HG03520 (cell line): Measurements from ENCODE around the gene PRR32.
"Not testable (repeated sequence)": the region's sequence is repeated elsewhere in the genome, so short reads cannot be mapped to it uniquely, and the experiment has no call there.

Source experiments
- ATAC-seq: cut with Tn5 transposase; IDR thresholded peaks from one replicate; pipeline ENCODE4 v1.9.1; 2021; ENCODE audit warnings: mild to moderate bottlenecking, moderate library complexity; ENCODE audit not compliant: unreplicated experiment

The PRR32 gene, protein sequence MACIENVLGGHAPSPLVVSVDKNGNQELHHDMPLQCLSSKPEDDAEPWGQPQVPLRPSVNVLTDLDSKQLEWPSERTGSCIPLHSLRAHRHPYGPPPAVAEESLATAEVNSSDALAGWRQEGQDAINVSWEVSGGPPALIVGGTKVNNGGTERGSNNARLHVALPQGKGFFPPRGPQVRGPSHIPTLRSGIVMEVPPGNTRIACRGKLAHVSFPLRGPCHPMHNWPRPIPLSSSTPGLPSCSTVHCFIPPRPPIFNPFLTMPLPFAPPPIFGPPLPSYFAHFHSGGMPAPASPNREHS

DNA sequence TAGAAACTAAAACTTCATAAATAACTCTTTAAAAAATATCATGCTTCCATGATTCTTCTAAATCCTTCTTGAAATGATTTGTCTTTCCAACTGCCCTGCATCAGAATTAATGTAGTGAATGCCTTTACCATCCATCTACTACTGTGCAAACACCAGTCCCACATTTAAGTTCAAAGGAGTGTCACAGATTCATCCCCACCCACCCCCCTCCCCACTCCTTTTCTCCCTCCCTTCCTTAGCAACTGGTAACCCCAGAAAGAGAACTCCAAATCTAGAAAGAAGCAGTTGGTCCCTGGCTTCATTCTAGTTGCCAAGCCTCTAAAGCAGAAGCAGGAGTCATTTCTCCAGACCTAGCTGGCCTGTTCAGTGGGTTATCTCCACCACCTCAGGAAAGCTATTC lies at the start of gene PRR32:
PRR32 (plus strand) TSS at position 301 of the 400 bp plus-strand sequence. CDS start 115 bp downstream, outside the sequence.
- ATAC-seq, result no peak

DNA sequence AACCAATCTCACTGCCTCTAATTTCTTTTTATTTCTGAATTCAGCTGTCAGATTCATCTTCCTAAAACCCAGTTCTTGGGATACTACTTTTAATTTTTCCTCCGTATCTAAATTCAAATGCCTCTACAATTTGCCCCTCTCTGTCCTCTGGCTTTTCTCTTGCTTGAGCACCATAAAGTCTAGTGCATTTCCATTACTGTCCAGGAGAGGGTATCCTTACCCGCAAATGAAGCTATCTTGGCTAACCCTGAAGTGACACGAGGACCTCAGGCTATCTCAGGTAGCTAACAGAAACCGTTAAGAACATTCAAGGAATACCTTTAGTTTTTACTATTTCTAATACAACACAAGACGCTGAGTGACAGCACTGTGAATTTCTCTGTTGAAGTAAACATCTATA lies 49.4 kb upstream of the PRR32 start:
- no peak for ATAC-seq

DNA sequence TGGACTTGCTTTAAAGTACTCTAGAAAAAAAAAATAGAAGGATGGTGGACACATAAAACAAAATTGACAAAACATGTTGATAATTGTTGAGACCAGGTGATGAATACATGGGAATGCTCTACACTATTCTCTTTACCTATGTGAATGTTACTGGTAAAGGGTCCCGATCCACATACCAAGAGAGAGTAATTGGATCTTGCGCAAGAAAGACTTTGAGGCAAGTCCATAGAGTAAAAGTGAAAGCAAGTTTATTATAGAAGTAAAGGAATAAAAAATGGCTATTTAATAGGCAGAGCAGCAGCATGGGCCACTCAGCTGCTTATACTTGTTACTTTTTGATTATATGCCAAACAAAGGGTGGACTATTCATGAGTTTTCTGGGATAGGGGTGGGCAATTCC lies 34.0 kb upstream of the PRR32 start:
- ATAC-seq, result no peak

DNA sequence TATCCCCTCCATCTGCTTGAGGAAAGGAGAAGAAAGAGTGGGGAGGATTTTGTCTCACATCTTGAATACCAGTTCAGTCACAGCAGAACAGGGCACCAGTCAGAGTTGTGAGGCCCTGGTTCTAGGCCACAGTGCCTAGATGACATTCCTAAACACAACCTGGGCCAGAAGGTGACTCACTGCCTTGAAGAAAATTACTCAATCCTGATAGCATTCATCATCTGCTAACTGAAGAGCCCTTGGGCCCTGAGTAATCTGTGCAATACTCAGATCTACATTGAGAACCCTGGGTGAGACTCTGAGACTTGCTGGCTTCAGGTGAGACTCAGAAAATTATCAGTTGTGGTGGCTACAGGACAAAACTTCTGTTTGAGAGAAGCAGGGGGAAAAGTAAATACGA lies 20.5 kb upstream of the PRR32 start:
- no peak for ATAC-seq

DNA sequence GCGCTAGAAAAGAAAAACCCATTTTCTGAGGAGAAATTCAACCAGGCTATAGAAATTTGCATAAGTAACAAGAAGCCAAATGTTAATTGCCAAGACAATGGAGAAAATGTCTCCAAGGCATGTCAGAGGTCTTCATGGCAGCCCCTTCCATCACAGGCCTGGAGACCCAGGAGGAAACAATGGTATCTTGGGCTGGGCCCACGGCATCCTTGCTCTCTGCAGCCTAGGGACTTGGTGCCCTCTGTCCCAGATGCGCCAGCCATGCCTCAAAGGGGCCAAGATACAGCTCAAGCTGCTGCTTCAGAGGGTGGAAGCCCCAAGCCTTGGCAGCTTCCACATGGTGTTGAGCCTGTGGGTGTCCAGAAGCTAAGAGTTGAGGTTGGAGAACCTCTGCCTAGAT lies 12.7 kb upstream of the PRR32 start:
- not testable (repeated sequence) for ATAC-seq

DNA sequence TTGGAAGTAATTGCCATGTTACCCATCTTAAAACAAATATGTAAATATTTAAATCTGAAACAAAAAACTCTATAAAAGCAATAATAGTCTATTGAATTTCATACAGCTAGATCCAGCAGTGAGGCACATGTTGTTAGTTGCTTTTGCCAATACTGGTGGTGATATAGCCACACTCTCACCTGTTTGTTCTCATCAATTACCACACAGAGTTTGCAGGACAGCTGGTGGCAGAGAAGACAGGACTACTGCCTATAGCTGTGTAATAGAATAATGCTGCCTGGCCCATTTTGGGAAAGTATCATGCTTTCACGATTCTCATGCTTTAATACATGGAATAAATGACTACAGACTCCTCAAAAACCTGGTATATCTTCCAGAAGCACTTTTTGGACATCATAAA lies 3.7 kb upstream of the PRR32 start:
- no peak for ATAC-seq

DNA sequence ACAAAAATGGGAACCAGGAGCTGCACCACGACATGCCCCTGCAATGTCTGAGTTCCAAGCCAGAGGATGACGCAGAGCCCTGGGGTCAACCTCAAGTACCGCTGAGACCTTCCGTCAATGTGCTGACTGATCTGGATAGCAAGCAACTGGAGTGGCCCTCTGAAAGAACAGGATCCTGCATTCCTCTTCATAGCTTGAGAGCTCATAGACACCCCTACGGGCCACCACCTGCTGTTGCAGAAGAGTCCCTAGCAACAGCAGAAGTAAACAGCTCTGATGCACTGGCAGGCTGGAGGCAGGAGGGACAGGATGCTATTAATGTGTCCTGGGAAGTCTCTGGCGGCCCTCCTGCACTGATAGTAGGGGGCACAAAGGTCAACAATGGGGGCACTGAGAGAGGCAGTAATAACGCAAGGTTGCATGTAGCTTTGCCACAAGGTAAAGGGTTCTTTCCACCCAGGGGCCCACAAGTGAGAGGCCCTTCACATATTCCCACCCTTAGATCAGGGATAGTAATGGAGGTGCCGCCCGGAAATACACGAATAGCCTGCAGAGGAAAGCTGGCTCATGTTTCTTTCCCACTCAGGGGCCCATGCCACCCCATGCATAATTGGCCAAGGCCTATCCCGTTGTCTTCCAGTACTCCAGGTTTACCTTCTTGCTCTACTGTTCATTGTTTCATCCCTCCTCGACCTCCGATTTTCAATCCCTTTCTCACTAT lies 1.3 kb downstream of the PRR32 start:
- ATAC-seq, result no peak

DNA sequence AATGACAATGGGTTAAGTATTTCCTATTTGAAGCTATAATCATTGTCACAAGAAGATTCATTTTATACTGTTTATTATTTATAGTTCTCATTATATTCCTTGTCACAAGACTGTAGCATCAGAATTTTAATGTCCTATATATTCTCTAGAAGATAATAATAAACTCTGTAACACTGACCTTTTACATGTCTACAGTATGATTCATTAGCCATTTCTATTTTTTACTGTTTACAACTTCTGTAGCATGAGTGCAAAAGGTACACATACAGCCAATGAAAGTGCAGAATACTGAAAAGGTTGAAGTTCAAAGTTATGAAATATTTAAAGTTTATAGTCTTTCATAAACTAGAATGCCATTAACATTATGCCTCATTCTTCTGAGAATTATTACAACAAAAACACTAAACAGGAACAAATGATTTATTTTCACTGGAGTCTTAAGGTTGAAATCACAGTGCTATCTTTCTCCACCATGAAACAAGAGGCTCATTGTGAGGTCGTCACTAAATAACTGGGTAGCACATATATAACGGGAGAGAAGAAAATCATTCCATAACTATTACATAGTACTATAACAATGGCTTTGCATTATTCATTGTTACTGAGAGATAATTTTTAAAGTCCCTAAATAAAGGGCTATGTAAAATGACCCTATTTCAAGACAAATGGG lies 4.9 kb downstream of the PRR32 start:
- ATAC-seq, result no peak

DNA sequence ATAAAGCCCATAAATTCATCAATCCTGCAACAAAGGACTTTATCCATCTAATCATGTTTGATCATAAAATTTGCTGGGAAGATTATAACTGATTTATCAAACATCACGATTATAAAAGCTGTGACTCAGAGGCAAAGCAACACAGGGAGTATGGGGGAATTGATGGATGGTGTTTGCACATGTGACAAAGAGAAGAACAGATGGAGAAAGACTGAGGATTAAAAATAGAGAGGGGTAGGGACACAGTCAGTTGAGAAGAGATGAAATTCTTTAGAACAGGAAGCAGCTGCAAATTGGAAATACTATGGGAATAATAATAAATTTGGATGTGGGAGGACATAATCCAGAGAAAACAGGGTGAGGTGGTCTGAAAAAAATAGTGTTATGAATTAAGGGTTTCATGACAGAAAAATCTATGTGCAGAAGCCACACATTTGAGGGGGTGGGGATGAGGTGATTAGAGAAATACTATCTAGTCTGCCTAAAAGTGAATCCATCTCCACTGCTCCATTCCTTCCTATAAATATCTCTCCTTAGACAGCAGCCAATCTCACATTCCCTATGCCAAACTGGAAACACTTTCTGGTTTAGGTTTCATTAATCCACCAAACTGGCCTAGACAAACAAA lies 6.2 kb downstream of the PRR32 start:
- no peak for ATAC-seq

DNA sequence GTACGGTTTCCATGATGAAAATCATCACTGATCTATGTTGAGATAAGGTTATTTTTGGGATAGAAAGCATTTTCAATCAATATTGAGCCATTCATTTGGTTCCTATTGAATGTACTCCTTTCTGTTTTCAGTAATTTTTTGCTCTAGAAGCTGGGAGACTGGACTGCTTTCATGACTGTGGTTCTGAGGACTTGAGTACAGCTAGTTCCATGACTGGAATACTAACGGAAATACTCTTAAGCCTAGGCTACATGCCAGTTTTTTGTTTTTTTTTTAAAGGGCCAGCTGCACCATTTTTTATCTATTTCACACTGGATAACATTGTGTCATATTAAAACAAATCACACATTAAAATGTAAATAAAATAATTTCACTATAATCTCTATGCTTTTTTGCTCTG lies 16.7 kb downstream of the PRR32 start:
- ATAC-seq, result no peak

DNA sequence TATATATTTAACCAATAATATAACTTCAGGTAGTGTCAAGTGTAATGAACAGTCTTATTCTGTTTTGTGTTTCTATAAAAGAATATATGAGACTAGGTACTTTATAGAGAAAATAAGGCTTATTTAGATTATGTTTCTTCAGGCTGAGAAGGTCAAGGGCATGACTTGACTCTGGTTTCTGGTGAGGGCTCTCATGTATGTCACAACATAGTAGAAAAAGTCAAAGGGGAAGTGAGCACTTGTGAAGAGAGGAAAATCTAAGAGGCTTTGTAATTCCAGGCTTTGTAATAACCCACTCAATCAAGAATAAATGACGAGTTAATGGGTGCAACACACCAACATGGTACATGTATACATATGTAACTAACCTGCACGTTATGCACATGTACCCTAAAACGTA lies 27.6 kb downstream of the PRR32 start:
- no peak for ATAC-seq

DNA sequence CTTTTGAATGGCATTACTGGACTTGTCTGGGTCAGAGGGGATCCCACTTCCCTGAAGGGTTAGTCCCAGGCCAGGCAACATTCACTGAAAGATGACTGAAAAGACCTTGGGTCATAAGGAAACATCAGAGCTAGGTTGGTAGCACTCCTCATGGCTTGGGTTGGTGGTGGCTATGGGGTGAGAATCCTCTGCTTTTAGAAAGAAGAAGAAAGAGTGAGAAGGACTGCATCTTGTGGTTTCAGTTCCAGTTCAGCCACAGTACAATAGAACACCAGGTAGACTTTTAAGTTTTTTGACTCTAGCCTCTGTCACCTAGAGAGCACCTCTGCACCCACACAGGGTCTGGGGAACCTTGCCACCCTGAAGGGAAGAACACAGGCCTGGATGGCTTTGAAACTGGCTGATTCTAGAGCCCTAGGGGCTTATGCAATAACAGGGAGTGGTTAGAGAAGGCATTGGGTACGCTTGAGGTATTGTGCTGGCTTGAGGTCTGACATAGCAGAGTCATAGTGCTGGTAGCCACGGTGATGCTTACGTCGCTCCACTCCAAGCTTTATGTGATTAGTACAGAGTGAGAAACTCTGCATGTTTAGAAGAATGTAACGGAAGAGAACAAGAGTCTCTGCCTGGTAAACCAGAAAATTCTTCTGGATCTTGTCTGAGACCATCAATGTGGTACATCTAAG lies 36.5 kb downstream of the PRR32 start:
- ATAC-seq, result no peak
